Urinary bladder (tissue), 4 donors: ENCODE results near the gene CNTNAP2. TPM values are rescaled to one million over a fixed set of nuclear protein-coding genes. Genes with fewer than 3 reads are reported as not detected.

Experiments used
- DNase-seq: peaks from one replicate; pipeline ENCODE4 v3.0.0-alpha.2; 2015; ENCODE audit errors: extremely low spot score
- H3K27ac ChIP-seq: one replicate; pipeline ENCODE4 v1.5.1; 2013; ENCODE audit warnings: low read depth, mild to moderate bottlenecking, moderate library complexity
- H3K36me3 ChIP-seq: one replicate; pipeline ENCODE4 v1.6.1; 2013; ENCODE audit warnings: mild to moderate bottlenecking, moderate library complexity; ENCODE audit not compliant: insufficient read depth
- H3K4me1 ChIP-seq: one replicate; pipeline ENCODE4 v1.6.1; 2013; ENCODE audit warnings: mild to moderate bottlenecking, moderate library complexity; ENCODE audit not compliant: insufficient read depth
- H3K4me3 ChIP-seq: one replicate; pipeline ENCODE4 v1.5.1; 2013; ENCODE audit warnings: low read depth, low read length
- WGBS: extraction: QIAGEN DNeasy Blood & Tissue Kit; methylation state at CpG from one replicate; pipeline ENCODE4 v1.1.7; 2013; 5-methylcytosine and 5-hydroxymethylcytosine counted together
- polyA plus RNA-seq: library from polyadenylated mRNA; stranded (reverse); fragments of 200-250 nt; gene quantifications from one replicate; pipeline ENCODE4 v1.2.3, GENCODE V29; 2013
- small RNA-seq: library from RNA; depleted of rRNA; stranded (forward); fragments of <200 nt; gene quantifications from one replicate; pipeline ENCODE3, GENCODE V24; 2014
- total RNA-seq: library from RNA; depleted of rRNA; stranded (reverse); fragments of >200 nt; gene quantifications from one replicate; pipeline ENCODE4 v1.2.3, GENCODE V29; 2014
- donor health status: healthy with polysubstance abuse.
- donor health status: healthy.

The CNTNAP2 gene
- total and polyA plus RNA-seq, 2 donors, result 0.28 to 23.3 TPM

DNA sequence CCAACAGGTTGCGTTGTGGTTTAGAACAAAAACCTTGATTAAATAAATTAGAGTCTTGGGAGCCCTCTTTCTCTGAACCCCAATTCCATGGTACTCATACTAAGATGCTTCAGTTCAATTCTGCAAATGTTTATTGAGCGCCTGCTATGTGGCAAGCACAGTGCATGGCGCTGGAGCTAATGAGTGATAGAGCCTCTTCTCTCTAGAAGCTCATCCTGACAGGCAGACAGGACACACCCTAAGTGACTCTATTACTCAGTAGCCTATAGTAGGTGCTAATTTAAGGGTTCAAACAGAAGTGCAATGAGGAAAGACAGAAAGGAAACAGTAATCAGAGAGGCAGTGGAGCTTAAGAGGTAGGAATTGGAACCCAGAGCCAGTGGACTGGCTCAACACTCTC, 2349.5 kb downstream of the CNTNAP2 start:
- no peak for DNase-seq
- WGBS, result 90% methylated on average over 3 of the region's 3 CpGs
- no peaks in the 10 kb centered on the region for H3K4me1 ChIP-seq

GRCh38 chr7:148468700-148469098, 2352.1 kb downstream of the CNTNAP2 start:
- H3K27ac ChIP-seq, result no peak overlapping the region
- WGBS, result 90% methylated on average over 7 of the region's 7 CpGs
- DNase-seq, result no peak
- H3K4me1 ChIP-seq, result no peaks in the 10 kb centered on the region
- no peaks in the 10 kb centered on the region for H3K36me3 ChIP-seq
- no peak overlapping the region for H3K4me3 ChIP-seq

More for the DNA sequence above, 2349.5 kb downstream of the CNTNAP2 start:
- Histone ChIP-seq H3K36me3 (no peaks in the 10 kb centered on the region), H3K4me3 (no peak overlapping the region), H3K27ac (no peak overlapping the region)

Small RNA genes lying within 50 kb of the gene (small RNA-seq; reads per million reads assigned to genes)
- not detected for gene AC005518.2
- gene MIR548F4, result not detected
- not detected for gene RANP2
- not detected for gene RF00012
- not detected for gene RF00019
- gene RF02271, result not detected
- not detected for gene RN7SL456P
- not detected for gene RN7SL72P
- gene RNA5SP249, result not detected
- not detected for gene RNU6-1184P
